Measurements from ENCODE around the gene PPP1R27.

GRCh38 chr17:81808778-81809555, 25.9 kb downstream of the PPP1R27 start:
- TF ChIP-seq CTCF (conservative IDR thresholded peaks at IDR 0.05; ENCODE audit: low read depth, low read length), result no peak
- no peak for TF ChIP-seq EZH2 (IDR thresholded peaks at IDR 0.05; ENCODE audit: borderline replicate concordance, low read depth, low read length, poor library complexity, severe bottlenecking)
